ENCODE results near the gene SSBP2.

- TF ChIP-seq POLR2AphosphoS5 (IDR thresholded peaks at IDR 0.05) (no peak), CTCF (IDR thresholded peaks at IDR 0.05) (no peak)
Observed at GRCh38 chr5:81766611-81767010, 15.7 kb upstream of the SSBP2 start.
